Measurements from ENCODE around the gene HS6ST3. TPM values are rescaled to one million over a fixed set of nuclear protein-coding genes. Genes with fewer than 3 reads are reported as not detected.

HS6ST3 gene
- total RNA-seq, 1 donor, result 0.36 TPM

DNA sequence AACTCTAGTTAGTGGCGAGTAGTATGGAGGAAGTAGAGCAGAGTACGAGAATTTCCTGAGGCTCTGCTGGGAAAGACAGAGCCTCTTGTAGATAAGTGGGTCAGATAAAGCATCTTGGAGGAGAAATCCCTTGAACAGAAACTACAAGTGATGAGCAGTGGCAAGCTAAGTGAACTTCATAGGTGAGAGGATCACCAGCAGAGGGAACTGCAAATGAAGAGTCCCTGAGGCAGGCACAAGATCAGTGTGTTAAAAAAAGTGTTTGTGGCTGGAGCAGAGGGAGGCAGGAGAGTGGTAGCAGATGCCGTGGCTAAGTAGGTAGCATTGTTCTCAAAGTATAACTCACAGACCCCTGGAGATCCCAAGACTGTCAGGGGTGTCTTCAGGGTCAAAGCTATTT, 437.6 kb downstream of the HS6ST3 start:
- DNase-seq (ENCODE audit: low read depth), result no peak
- H3K4me3 ChIP-seq (ENCODE audit: low read depth, low read length), result no peak overlapping the region
- TF ChIP-seq, protein P1, sequence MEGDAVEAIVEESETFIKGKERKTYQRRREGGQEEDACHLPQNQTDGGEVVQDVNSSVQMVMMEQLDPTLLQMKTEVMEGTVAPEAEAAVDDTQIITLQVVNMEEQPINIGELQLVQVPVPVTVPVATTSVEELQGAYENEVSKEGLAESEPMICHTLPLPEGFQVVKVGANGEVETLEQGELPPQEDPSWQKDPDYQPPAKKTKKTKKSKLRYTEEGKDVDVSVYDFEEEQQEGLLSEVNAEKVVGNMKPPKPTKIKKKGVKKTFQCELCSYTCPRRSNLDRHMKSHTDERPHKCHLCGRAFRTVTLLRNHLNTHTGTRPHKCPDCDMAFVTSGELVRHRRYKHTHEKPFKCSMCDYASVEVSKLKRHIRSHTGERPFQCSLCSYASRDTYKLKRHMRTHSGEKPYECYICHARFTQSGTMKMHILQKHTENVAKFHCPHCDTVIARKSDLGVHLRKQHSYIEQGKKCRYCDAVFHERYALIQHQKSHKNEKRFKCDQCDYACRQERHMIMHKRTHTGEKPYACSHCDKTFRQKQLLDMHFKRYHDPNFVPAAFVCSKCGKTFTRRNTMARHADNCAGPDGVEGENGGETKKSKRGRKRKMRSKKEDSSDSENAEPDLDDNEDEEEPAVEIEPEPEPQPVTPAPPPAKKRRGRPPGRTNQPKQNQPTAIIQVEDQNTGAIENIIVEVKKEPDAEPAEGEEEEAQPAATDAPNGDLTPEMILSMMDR (IDR thresholded peaks at IDR 0.05; ENCODE audit: insufficient read depth, low read length), result no peak

DNA sequence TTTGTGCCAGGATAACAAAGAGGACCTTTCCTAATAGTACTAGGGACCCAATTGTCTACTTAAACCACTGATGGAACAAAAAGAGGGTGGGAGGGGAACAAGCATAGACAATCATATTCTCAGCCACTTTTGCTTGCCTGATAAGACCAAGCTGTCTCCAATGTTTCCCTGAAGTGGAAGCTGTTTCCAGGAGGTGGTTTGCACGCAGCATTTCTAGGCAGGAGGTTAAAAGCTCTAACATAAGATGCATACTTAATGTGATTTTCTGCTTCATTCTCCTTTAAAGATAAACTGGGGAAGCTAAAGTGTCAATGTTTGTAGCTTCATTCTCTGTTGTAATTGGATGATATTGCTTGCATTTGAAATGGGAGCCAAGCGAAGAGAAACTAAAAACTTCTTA, 442.9 kb downstream of the HS6ST3 start:
- no peak overlapping the region for H3K4me3 ChIP-seq (ENCODE audit: low read depth, low read length)
- DNase-seq (ENCODE audit: low read depth), result no peak
- TF ChIP-seq, protein P1 (IDR thresholded peaks at IDR 0.05; ENCODE audit: insufficient read depth, low read length), result no peak

DNA sequence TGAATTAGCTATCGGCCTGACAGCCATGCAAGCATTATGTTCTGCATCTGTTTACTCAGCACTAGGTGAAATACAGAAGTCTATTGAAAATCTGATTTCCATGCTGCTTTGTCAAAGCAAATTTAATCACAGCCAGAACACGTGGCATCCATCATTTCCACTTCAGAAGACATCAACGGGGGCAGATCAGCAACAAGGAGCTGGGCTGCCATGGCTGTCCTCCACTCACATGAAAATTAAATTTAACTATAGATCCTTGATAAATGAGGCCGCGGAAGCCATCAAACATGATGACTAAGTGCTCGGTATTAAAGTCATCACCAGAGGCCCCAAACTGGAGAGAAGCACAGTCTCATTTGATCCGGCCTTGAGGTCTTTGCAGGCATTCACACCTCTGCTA, 443.5 kb downstream of the HS6ST3 start:
- no peak for DNase-seq (ENCODE audit: low read depth)
- TF ChIP-seq, protein P1 (IDR thresholded peaks at IDR 0.05; ENCODE audit: insufficient read depth, low read length), result no peak
- no peak overlapping the region for H3K4me3 ChIP-seq (ENCODE audit: low read depth, low read length)

DNA sequence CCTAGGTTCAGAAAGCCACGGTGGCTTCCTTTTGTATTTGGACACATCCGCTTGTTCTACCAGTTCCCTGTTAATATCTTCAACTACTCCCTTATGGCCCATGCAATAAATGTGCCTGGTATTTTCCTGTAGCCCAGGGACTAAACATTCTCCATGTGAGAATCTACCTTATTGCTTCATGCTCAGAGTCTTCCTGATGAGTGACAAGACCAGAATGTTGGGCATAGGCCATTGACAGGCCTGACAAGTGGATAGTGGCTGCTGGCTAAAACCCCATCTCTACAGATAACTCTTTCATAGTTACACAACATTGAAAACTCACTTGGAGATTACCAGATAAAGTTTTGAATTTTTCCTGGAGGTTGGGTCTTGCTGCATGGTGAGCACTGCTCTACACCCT, 449.9 kb downstream of the HS6ST3 start:
- TF ChIP-seq, protein P1 (IDR thresholded peaks at IDR 0.05; ENCODE audit: insufficient read depth, low read length), result no peak
- no peak for DNase-seq (ENCODE audit: low read depth)

DNA sequence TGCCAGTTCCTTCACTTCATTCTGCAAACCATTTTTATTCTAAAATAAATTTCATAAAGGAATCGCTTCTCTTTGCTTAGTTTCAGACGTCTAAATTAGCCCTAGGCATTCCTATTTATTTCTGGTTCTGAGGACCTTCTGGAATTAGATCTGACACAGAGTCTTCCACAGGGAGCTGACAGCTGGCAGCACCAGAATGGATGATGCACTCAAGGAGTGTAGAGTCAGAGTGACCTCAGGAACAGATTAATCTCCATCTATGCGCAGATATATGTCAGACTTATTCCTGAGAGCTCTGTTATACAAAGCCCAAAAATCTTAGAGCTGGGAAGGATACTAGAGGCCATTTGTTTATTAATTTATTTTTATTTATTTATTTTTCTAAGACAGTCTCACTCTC, 450.8 kb downstream of the HS6ST3 start:
- DNase-seq (ENCODE audit: low read depth), result no peak
- no peak overlapping the region for H3K4me3 ChIP-seq (ENCODE audit: low read depth, low read length)
- TF ChIP-seq, protein P1 (IDR thresholded peaks at IDR 0.05; ENCODE audit: insufficient read depth, low read length), result no peak

More for the DNA sequence above, 449.9 kb downstream of the HS6ST3 start:
- no peak overlapping the region for H3K4me3 ChIP-seq (ENCODE audit: low read depth, low read length)

DNA sequence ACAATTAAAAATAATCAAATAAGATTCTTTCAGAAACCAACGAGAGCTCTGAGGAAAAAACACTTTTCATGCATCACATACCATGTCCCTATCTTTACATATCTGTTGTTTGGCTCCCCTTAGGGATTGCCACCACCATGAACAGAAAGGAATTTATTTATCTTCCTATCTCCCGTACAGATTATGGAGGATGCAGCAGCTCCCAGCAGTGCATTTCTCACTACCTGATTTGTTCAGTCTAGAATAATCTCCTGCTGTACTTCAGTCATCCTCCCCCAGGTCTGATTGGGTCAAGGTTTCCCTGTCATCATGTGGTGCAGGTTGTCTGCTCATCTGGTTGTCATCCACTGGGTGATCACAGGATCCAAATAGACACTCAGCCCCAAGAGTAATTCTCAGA, 453.1 kb downstream of the HS6ST3 start:
- no peak overlapping the region for H3K4me3 ChIP-seq (ENCODE audit: low read depth, low read length)
- TF ChIP-seq, protein P1 (IDR thresholded peaks at IDR 0.05; ENCODE audit: insufficient read depth, low read length), result no peak
- DNase-seq (ENCODE audit: low read depth), result no peak

DNA sequence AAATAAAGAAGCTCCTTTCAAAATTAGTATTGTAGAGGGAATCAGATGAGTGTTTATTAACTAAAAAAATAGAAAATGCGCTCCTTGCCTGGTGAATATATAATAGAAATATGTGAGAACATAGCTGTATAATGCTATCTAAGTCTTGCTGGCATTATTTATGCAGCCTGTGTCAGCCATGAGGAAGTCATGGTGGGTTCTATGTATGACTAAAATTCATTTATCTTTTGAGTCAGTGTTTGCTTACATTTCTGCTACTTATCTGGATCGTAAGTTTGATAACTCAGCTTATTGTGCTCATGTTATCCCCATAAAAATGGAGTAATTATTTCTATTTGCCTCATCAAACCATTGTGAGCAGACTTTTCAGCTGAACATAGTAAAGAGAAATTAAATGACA, 455.1 kb downstream of the HS6ST3 start:
- DNase-seq (ENCODE audit: low read depth), result peak; percentile 52
- no peak overlapping the region for H3K4me3 ChIP-seq (ENCODE audit: low read depth, low read length)
- TF ChIP-seq, protein P1 (IDR thresholded peaks at IDR 0.05; ENCODE audit: insufficient read depth, low read length), result no peak
